GM12873 (cell line): ENCODE data around the gene TMSB4X.

Experiments used
- CTCF ChIP-seq: IDR thresholded peaks from 2 replicates; pipeline ENCODE4 v1.5.1; 2012; ENCODE audit warnings: low read depth, mild to moderate bottlenecking, moderate library complexity, low read length, control low read depth; ENCODE audit not compliant: insufficient read depth; ENCODE audit errors: missing control alignments

Gene TMSB4X

GRCh38 chrX:13009273-13009672 is 34.4 kb downstream of the TMSB4X start:
- TF ChIP-seq CTCF, result no peak

- no peak for TF ChIP-seq CTCF
Observed at GRCh38 chrX:13009844-13010243, 34.9 kb downstream of the TMSB4X start.

GRCh38 chrX:13010546-13010945 is 35.6 kb downstream of the TMSB4X start:
- TF ChIP-seq CTCF, result no peak

- no peak for TF ChIP-seq CTCF
Observed at GRCh38 chrX:13013363-13014110, 38.6 kb downstream of the TMSB4X start.

- no peak for TF ChIP-seq CTCF
Observed at GRCh38 chrX:13014111-13015096, 39.5 kb downstream of the TMSB4X start.

GRCh38 chrX:13015536-13016236 is 40.8 kb downstream of the TMSB4X start:
- no peak for TF ChIP-seq CTCF

- no peak for TF ChIP-seq CTCF
Observed at GRCh38 chrX:13022926-13023325, 48.0 kb downstream of the TMSB4X start.
